HG02642 (cell line): ENCODE measurements around the gene DZIP3.

Experiments used
- ATAC-seq: cut with Tn5 transposase; IDR thresholded peaks from one replicate; pipeline ENCODE4 v1.9.1; 2021; ENCODE audit warnings: mild to moderate bottlenecking; ENCODE audit not compliant: unreplicated experiment, poor library complexity

The DZIP3 gene

DNA sequence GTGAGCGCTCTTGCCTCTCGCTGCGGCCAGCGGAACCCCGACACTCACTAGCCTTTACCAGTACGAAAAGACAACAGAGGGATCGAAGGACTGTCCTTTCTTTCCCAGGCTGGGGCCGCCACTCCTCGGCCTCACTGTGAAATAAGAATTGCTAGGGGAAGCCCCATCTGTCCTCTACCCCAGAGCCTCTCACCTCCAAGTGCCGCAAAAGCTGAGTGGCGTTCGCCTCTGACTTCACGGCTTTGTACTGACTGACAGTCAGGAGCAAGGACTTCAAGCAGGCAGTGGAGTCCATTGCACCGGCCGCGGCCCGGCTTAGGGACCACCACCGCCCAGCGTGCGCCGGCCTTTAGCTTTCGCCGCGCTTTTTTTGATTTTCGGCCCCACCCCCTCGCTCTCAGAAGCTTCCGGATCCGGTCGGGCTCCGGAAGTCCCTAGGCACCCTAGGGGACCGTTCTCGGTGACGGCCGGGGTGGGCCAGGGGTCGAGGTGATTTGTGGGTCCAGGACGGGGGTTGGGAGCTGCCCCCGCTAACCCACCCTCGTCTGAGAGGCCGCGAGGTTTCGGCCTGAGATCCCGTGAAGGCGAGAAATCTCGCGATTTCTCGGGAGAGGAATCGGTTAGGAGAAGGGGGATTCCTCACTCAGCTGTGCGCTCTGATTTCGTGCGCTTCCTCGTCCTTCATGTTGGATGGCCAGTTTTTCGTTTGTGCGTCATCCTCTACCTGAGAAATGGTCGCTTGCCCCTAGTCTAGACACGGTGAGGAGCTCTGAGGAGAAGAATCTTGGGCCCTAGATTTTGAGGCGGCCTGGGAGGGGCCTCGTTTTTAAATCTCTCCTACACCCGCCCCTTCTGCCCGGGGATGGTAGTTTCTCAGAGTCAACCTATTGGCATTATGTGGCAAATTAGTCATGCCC, at the start of gene DZIP3, which contains the start of gene CIP2A:
DZIP3 (plus strand) TSS at position 642 of the 917 bp plus-strand sequence. CDS start 15,685 bp downstream, outside the sequence.
CIP2A (minus strand) TSS at position 358 of the 917 bp plus-strand sequence; CDS start at position 295, 63 bp downstream.
- peak; percentile 97 for ATAC-seq

DNA sequence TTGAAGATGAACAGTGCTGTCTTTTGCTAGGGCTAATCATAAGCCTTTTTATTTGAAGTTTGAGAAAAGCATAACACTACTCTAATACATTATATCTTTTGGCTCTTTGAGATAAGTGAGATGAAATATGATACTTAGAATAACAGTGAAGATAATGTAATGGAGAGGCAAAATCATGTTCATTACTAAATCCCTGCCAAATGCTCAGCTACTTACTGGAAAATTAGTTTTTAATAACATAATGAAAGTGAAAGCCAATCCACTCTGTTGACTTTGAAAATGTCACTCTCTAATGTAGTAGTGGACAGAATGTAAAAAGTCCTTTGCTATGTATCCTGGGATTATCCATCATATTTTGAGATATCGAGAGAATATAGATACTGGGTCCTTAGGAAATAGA, 43.3 kb upstream of the DZIP3 start:
- peak; percentile 44 for ATAC-seq

- ATAC-seq = no peak
These were observed 42.8 kb upstream of the DZIP3 start for GRCh38 chr3:108546692-108547091.

GRCh38 chr3:108548304-108548703, 41.2 kb upstream of the DZIP3 start:
- no peak for ATAC-seq

DNA sequence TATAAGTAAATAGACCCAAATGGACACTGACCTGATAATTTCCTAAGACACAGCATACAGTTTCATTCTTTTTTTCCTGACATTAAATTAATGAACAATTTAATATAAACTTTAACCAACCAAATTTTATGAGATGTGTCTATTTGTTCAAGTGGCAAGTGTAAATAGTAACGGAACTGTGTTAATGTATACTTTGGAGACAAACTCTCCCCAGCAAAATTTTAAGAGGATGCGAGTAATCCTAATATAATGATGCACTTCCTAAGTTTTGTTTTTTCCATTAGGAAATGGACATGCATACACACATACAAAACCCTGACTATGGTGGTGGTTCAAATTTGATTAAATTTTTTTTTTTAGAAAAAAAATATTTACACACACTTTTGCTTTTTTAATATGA, 40.6 kb upstream of the DZIP3 start:
- ATAC-seq = no peak

GRCh38 chr3:108552267-108553159, 37.0 kb upstream of the DZIP3 start:
- no peak for ATAC-seq

DNA sequence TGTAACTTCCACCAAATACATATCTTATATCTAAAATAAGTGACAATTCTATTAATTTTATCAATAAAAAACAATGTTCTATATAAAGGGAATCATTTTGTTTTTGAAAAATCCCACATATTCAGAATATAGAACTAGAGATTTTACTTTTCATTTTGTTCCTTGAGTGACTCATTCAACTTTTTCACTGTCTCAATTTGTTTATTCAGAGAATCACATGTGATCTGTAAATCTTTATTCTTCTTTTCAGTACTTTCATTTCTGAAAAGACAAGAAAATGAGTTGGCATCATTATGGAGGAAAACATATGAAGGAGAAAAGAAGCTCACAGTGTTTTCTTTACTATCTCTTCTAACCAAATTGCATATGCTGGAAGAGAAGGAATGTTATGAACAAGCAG, 35.3 kb upstream of the DZIP3 start:
- ATAC-seq = no peak

DNA sequence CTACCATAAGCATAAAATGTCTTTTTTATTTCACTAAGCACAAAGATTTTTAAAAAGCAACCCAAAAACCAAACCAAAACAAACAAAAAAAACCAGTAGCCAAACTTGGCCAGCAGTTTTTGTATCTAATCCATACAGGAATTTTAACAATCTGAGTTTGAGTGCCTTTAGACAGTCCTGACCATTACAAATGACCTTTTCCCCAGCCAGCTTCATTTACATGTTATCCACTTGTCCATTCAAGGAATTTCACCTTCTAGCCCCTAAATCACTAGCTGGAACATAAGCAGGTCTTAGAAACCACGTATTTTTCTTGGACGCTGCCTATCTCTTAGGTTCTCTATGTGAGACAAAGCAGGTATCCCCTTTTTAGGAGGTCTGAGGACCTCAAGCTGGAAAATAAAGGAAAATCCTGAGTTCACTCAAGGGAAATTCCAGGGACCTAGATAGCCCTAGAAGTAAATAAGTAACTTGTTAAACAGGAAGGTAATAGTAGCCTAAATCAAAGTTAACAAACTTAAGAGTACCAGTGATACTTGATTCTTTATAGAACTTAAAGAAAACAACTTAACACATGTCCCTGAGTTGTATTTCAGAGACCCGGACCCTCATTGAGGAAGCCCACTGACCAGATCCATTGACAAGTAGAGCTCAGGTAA, 34.5 kb upstream of the DZIP3 start:
- ATAC-seq = no peak

DNA sequence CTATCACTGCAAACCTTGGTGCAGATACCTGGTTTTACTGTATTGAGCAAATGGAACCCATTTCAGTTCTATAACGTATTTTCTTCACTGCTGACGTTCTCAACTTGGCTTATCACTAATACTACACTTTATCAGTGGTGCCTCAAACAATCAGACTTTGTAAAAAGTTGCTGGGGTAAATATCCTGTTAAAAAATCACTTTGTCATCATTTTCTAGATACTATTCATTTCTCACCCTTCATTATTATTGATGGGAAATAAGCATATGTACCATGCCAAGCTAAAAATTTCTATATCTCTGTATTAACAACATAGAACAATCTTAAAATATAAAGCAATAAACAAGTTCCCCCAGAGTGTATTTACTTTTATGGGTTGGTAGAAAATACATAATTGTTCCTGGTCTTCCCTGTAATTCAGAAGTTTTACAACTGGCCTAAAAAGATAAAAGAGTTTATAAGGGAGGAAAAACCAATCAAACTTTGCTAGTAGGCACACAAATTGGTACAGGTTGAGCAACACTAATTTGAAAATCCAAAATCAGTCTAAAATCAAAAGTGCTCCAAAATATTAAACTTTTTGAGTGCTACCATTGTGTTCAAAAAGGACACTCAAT, 33.4 kb upstream of the DZIP3 start:
- no peak for ATAC-seq

GRCh38 chr3:108562565-108562964, 27.0 kb upstream of the DZIP3 start:
- ATAC-seq = no peak

- ATAC-seq = no peak
These were observed 25.0 kb upstream of the DZIP3 start for GRCh38 chr3:108564564-108564963.

GRCh38 chr3:108565506-108565905, 24.0 kb upstream of the DZIP3 start:
- ATAC-seq = no peak

DNA sequence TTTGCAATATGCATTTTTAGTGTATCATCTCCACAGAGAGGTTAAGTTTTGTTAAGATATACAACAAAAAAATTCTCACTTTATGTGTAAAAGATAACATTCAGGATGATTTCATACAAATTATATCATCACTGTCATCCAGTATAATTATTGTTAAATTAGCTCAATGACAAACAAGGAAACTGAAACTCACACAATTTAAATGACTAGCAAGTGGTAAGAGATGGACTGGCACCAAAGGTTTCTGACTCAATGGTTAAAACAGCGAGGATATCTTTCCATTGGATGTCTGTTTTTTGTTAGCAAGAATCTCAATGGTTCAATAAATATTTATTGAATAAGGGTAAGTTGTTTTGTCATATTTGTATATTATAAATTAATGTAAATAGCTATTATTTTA, 22.9 kb upstream of the DZIP3 start:
- ATAC-seq = no peak

DNA sequence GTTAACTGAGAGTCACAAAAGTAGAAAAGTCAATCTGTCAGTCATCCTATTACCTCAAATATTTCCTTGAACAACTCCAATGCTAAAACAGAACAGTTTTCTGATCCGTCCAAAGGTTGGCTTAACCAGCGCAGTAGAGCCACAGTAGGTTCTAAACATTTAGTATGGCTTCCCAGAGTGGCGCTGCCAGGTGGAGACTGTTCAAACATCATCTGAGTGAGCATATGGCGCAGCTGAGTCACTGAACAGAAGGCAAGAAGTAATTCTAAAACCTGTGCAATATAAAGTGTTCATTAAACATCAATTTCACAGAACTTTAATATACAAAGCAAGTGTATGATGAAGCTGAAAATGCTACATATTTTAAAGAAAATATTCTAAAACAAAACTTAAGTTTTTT, 20.2 kb upstream of the DZIP3 start:
- no peak for ATAC-seq

DNA sequence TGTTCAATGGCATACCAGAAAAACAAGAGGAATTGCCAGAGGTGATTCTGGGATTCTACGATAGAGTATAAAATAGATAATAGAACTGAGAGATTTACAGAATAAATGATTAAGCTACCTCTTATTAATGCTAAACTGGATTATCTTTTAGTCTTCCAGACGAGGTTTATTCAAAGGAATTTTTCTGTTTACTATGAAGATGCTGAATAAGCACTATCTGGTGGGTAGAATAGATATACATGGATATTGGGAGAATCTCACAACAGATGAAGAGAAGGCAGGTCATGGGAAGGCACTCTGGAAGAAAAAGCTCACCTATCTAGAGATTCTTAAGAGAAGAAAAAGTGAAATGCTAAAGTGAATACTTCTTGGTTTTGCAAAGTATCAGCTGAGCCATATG, 11.5 kb upstream of the DZIP3 start:
- no peak for ATAC-seq

GRCh38 chr3:108588601-108589000, 921 bp upstream of the DZIP3 start:
- no peak for ATAC-seq

- ATAC-seq = no peak
These were observed 439 bp downstream of the DZIP3 start for GRCh38 chr3:108589998-108590323.

- ATAC-seq = no peak
These were observed 938 bp downstream of the DZIP3 start for GRCh38 chr3:108590460-108590859.

DNA sequence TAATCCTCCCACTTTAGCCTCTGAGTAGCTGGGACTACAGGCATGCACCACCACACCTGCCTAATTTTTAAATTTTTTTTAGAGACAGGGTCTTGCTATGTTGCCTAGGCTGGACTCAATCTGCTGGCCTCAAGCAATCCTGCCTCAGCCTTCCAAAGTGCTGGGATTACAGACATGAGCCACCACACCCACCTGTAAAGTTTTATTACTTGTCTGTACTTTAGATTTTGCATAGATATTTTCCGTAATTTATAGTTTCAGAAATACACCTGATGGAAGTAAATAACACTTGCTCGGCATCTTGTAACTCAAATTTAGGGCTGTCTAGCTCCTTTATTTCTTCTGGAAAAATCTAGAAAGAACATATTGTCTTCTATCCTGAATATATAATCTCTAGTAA, 5.8 kb downstream of the DZIP3 start:
- ATAC-seq = no peak

DNA sequence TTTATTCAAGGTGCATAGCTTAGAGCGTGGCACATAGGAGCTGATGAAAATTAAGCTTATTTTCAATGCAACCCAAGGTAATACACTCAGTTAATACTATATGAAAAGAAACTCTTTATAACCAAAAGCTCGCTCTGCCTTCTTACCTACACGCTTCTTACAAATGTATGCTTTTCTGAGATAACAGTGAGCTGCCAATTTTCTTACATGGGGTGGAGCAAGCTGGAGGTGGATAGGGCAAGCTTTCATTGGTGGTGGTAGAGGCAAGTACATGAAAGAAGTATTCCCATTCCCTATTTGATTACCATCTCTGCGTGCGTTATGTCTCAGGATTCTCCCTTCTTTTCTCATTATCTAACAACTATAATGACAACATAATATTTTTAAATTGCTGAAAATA, 8.9 kb downstream of the DZIP3 start:
- no peak for ATAC-seq
